ENCODE data around the gene BARX1.
"Not testable (repeated sequence)": the region's sequence is repeated elsewhere in the genome, so short reads cannot be mapped to it uniquely, and the experiment has no call there.

Gene BARX1

GRCh38 chr9:93967020-93967803 lies 12.1 kb upstream of the BARX1 start:
- no peak for ATAC-seq
- TF ChIP-seq OSR1 (CRISPR knock-in tag; IDR thresholded peaks at IDR 0.05) (no peak), RARB (CRISPR knock-in tag; IDR thresholded peaks at IDR 0.05) (no peak), CSDC2 (CRISPR knock-in tag; IDR thresholded peaks at IDR 0.05) (no peak)

GRCh38 chr9:93965830-93966577 lies 10.8 kb upstream of the BARX1 start:
- no peak for ATAC-seq
- no peak for TF ChIP-seq ZFP3 (CRISPR knock-in tag; IDR thresholded peaks at IDR 0.05)
- no peak for TF ChIP-seq ZNF565 (CRISPR knock-in tag; conservative IDR thresholded peaks at IDR 0.05; ENCODE audit: low read depth)
- no peak for TF ChIP-seq GLIS3 (CRISPR knock-in tag; IDR thresholded peaks at IDR 0.05)

DNA sequence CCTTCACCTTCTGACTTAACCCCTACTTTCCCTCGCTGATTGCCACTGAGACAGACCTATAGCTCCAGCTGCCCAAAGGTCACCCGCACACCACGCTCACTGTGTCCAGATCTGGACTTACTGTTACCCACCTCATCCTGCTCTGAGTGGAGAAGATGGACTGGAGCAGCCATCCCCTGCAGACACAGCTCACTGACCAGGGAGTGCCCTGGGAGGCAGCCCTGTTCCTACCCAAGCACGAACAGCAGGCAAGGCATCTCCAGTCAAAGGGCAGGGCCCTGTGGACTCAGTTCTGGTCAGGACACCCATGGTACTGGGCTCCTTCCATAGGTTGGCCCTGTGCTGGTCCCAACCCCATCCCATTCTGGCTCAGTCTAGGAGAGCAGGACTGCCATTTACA lies 9.5 kb upstream of the BARX1 start:
- no peak for ATAC-seq

DNA sequence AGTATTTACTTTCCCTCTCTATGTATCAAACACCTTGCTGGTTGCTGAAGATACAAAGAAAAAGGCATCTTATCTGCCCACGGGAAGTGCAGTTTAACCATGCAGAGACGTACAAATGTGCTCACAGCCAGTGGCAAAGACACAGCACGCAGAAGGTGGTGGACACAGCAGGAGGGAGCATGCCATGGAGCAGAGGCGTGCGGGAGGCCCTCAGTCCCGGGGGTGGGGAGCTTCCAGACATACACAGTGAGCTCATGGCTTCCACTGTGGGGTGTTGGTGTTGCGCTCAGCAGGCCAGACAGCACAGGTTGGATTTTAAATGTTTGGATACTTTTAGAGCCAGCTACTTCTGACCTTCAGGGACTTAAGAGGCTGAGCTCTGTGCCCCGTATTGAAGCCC lies 8.8 kb upstream of the BARX1 start:
- no peak for TF ChIP-seq TSHZ2 (CRISPR knock-in tag; IDR thresholded peaks at IDR 0.05)
- TF ChIP-seq ZC3H10 (CRISPR knock-in tag; IDR thresholded peaks at IDR 0.05), result no peak
- no peak for ATAC-seq

More for the DNA sequence above, 9.5 kb upstream of the BARX1 start:
- no peak for TF ChIP-seq CSDC2 (CRISPR knock-in tag; IDR thresholded peaks at IDR 0.05)

- ATAC-seq, result not testable (repeated sequence)
Measured at GRCh38 chr9:93963489-93963888, 8.3 kb upstream of the BARX1 start.

DNA sequence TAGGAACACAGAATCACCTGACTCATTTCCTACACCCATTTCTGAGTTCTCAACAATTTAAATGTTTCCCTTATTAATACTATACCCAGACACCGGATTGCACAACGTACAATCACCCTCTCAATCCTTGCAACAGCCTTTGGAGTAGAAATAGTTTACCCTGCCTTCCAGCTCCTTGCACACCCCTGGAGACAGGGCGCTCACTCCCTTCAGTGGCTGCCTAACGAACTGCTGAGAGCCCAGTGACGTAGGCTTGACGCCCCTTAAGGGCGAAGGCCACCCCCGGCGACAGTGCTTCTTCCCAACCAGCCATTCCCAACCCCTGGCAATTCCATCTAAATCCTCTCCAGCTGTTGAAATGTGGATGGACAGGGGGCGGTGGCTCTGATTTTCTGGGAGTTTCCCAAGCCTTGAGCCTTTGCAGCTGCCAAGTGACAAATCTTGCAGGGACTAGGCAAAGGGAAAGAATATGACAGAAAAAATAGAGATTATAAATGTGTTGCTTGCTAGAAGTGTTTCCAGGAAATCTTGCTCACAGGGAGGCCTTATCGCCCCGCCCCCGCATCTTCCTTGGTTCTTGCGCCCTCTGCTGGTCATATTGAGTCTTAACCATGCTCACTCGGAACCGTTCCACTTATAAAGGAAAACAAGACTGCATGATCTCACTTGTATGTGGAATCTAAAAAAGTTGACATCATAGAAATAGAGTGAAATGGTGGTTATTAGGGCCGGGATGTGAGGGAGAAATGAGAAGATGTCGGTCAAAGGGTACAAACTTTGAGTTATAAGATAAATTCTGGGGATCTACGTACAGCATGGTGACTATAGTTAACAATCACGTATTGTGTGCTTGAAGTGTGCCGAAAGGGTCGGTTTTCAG lies 7.6 kb upstream of the BARX1 start:
- TF ChIP-seq CREB5 (CRISPR knock-in tag; IDR thresholded peaks at IDR 0.05; ENCODE audit: low read depth), result no peak
- no peak for TF ChIP-seq RARB (CRISPR knock-in tag; IDR thresholded peaks at IDR 0.05)
- no peak for TF ChIP-seq ZNF70 (CRISPR knock-in tag; IDR thresholded peaks at IDR 0.05)
- TF ChIP-seq BACH2 (CRISPR knock-in tag; IDR thresholded peaks at IDR 0.05; ENCODE audit: borderline replicate concordance), result no peak
- TF ChIP-seq, protein P1, sequence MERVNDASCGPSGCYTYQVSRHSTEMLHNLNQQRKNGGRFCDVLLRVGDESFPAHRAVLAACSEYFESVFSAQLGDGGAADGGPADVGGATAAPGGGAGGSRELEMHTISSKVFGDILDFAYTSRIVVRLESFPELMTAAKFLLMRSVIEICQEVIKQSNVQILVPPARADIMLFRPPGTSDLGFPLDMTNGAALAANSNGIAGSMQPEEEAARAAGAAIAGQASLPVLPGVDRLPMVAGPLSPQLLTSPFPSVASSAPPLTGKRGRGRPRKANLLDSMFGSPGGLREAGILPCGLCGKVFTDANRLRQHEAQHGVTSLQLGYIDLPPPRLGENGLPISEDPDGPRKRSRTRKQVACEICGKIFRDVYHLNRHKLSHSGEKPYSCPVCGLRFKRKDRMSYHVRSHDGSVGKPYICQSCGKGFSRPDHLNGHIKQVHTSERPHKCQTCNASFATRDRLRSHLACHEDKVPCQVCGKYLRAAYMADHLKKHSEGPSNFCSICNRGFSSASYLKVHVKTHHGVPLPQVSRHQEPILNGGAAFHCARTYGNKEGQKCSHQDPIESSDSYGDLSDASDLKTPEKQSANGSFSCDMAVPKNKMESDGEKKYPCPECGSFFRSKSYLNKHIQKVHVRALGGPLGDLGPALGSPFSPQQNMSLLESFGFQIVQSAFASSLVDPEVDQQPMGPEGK (CRISPR knock-in tag; IDR thresholded peaks at IDR 0.05; ENCODE audit: borderline replicate concordance), result no peak
- TF ChIP-seq TCF4 (CRISPR knock-in tag; IDR thresholded peaks at IDR 0.05; ENCODE audit: borderline replicate concordance), result no peak
- no peak for TF ChIP-seq SNAI2 (CRISPR knock-in tag; IDR thresholded peaks at IDR 0.05)
- peak; percentile 86 for ATAC-seq

DNA sequence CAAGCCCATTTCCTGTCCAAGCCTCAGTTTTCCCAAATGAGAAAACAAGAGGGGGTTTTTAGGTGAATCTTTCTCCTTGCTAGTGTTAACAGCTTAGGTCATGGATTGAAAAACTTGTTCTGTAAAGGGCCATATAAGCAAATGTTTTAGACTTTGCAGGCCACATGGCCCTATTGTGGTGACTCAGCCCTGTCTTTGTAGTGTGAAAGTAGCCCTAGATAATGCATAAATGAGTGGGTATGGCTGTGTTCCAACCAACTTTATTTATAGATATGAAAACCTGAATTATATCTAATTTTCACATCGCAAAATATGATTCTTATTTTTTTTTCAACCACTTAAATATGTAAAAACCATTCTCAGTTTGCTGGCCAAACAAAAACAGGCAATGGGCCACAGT lies 6.9 kb upstream of the BARX1 start:
- no peak for TF ChIP-seq OSR1 (CRISPR knock-in tag; IDR thresholded peaks at IDR 0.05)
- TF ChIP-seq ZNF565 (CRISPR knock-in tag; conservative IDR thresholded peaks at IDR 0.05; ENCODE audit: low read depth), result no peak
- TF ChIP-seq, protein P1 (CRISPR knock-in tag; IDR thresholded peaks at IDR 0.05; ENCODE audit: borderline replicate concordance), result no peak
- TF ChIP-seq ZFP3 (CRISPR knock-in tag; IDR thresholded peaks at IDR 0.05), result no peak
- ATAC-seq, result no peak
